HepG2 (cell line): ENCODE data around the gene ITGB1. TPM values are rescaled to one million over a fixed set of nuclear protein-coding genes. Genes with fewer than 3 reads are reported as not detected.

Source experiments
- ATAC-seq: fragments of 200-7000 bp; cut with Tn5 transposase; 3 replicates; pipeline ENCODE4 v1.9.1; 2020; ENCODE audit warnings: mild to moderate bottlenecking, moderate library complexity
- BruUV-seq: library from RNA; stranded (reverse); fragments of 400-500 nt; replicated peaks from 2 replicates; lab custom pipeline; 2021; lab: Mats Ljungman, UMichigan
- CTCF ChIA-PET: fragments of 300-600 bp; formaldehyde crosslinking; extraction: SDS; loops from one replicate; lab custom pipeline; 2021; ENCODE audit warnings: low total read pairs, inconsistent platforms, low intra/inter-chr PET ratio; lab: Yijun Ruan, JAX
- POLR2A ChIA-PET: fragments of 350-600 bp; sonication (Branson Sonifier 250); formaldehyde crosslinking; loops from one replicate; lab custom pipeline; 2020; ENCODE audit warnings: antibody characterized with exemption, inconsistent platforms; lab: Yijun Ruan, JAX
- DNase-seq: peaks from one replicate; pipeline ENCODE4 v3.0.0-alpha.2; 2015; ENCODE audit warnings: low spot score
- FAIRE-seq: peaks from 3 replicates; lab custom pipeline; 2011; peaks lifted over from hg19 to GRCh38; lab: Jason Lieb, UNC
- H2AFZ ChIP-seq: one replicate; pipeline ENCODE4 v1.6.1; 2011; ENCODE audit warnings: low read length, inconsistent platforms
- H3K27ac ChIP-seq: fragments of 300-600 bp; 3 replicates; pipeline ENCODE4 v1.8.0; 2011; ENCODE audit warnings: mixed run types, mild to moderate bottlenecking, mixed read lengths, low read length, inconsistent platforms; ENCODE audit not compliant: insufficient read depth; ENCODE audit errors: extremely low read length
- H3K27me3 ChIP-seq, 2 experiments: fragments of 200-600 bp in 1 of 2; 2 replicates in 1 of 2; 3 replicates in 1 of 2; pipeline versions ENCODE4 v1.6.0 to v1.8.0; 2011; ENCODE audit warnings: low read length in 2 of 2, mild to moderate bottlenecking in 2 of 2, moderate library complexity in 2 of 2, inconsistent platforms in 1 of 2; ENCODE audit not compliant: insufficient read depth in 2 of 2, control insufficient read depth in 1 of 2
- H3K36me3 ChIP-seq, 2 experiments: fragments of 200-600 bp in 1 of 2; replicated peaks in 1 of 2; 2 replicates in 1 of 2; 3 replicates in 1 of 2; pipeline versions ENCODE4 v1.5.1 to v1.8.0; 2011; ENCODE audit warnings: low read length in 2 of 2, inconsistent platforms in 1 of 2; ENCODE audit not compliant: insufficient read depth in 2 of 2, control insufficient read depth in 1 of 2
- H3K4me1 ChIP-seq: 2 replicates; pipeline ENCODE4 v1.5.1; 2012; ENCODE audit warnings: low read length, inconsistent platforms; ENCODE audit not compliant: insufficient read depth
- H3K4me2 ChIP-seq: 2 replicates; pipeline ENCODE4 v1.6.0; 2011; ENCODE audit warnings: low read depth, low read length, inconsistent platforms
- H3K4me3 ChIP-seq, 3 experiments: fragments of 200-600 bp in 1 of 3; sonication (generic), shearing (Covaris generic) in 1 of 3; replicated peaks in 1 of 3; 2 replicates each; pipeline ENCODE4 v1.5.1; 2011 to 2016; ENCODE audit warnings: low read length in 3 of 3, inconsistent platforms in 2 of 3, low read depth in 2 of 3, mild to moderate bottlenecking in 2 of 3, control low read depth in 1 of 3, mixed read lengths in 1 of 3; ENCODE audit not compliant: insufficient read depth in 1 of 3
- H3K79me2 ChIP-seq: one replicate; pipeline ENCODE4 v1.6.1; 2011; ENCODE audit warnings: low read length, inconsistent platforms; ENCODE audit not compliant: insufficient read depth
- H3K9ac ChIP-seq: 2 replicates; pipeline ENCODE4 v1.6.0; 2011; ENCODE audit warnings: mild to moderate bottlenecking, low read depth, low read length, inconsistent platforms; ENCODE audit not compliant: insufficient read depth
- H3K9me3 ChIP-seq: 2 replicates; pipeline ENCODE4 v1.5.1; 2012; ENCODE audit warnings: mild to moderate bottlenecking, low read length
- H4K20me1 ChIP-seq: 2 replicates; pipeline ENCODE4 v1.6.0; 2011; ENCODE audit warnings: inconsistent platforms, mild to moderate bottlenecking, low read length, moderate library complexity; ENCODE audit not compliant: insufficient read depth
- AHR ChIP-seq: IDR thresholded peaks from 2 replicates; pipeline ENCODE4 v1.6.1; 2018; ENCODE audit warnings: missing genetic modification reagents, missing compliant biosample characterization
- FOSL1 ChIP-seq: sonication (generic); formaldehyde crosslinking; IDR thresholded peaks from 2 replicates; pipeline ENCODE4 v1.9.0; 2021; ENCODE audit warnings: missing genetic modification reagents, borderline replicate concordance
- HNRNPK ChIP-seq: fragments of 200-400 bp; formaldehyde crosslinking; IDR thresholded peaks from 2 replicates; pipeline ENCODE4 v1.6.1; 2018; ENCODE audit warnings: low read length, low read depth, moderate library complexity, mild to moderate bottlenecking; ENCODE audit not compliant: poor library complexity, severe bottlenecking
- HNRNPL ChIP-seq: fragments of 200-400 bp; formaldehyde crosslinking; IDR thresholded peaks from 2 replicates; pipeline ENCODE4 v1.6.1; 2017; ENCODE audit warnings: mild to moderate bottlenecking, low read depth, low read length
- HNRNPLL ChIP-seq: fragments of 200-400 bp; formaldehyde crosslinking; IDR thresholded peaks from 2 replicates; pipeline ENCODE4 v1.6.1; 2017; ENCODE audit warnings: mild to moderate bottlenecking, low read depth, low read length; ENCODE audit not compliant: poor library complexity, severe bottlenecking
- IRF2 ChIP-seq: IDR thresholded peaks from 2 replicates; pipeline ENCODE4 v1.6.1; 2018; ENCODE audit warnings: missing genetic modification reagents, missing compliant biosample characterization
- PHF8 ChIP-seq: sonication (generic); formaldehyde crosslinking; IDR thresholded peaks from 2 replicates; pipeline ENCODE4 v1.5.0; 2020; ENCODE audit warnings: missing genetic modification reagents
- SOX5 ChIP-seq: IDR thresholded peaks from 2 replicates; pipeline ENCODE4 v1.6.1; 2016; ENCODE audit warnings: borderline replicate concordance
- STAT5B ChIP-seq: sonication (generic); formaldehyde crosslinking; IDR thresholded peaks from 2 replicates; pipeline ENCODE4 v1.4.0; 2020; ENCODE audit warnings: missing genetic modification reagents
- TAF1 ChIP-seq: sonication (generic); formaldehyde crosslinking; IDR thresholded peaks from 2 replicates; pipeline ENCODE4 v1.4.0; 2020; ENCODE audit warnings: missing genetic modification reagents
- TAF15 ChIP-seq: fragments of 200-400 bp; formaldehyde crosslinking; IDR thresholded peaks from one replicate; pipeline ENCODE4 v1.6.1; 2018; ENCODE audit warnings: mild to moderate bottlenecking, low read depth, low read length; ENCODE audit not compliant: poor library complexity, severe bottlenecking
- TBX2 ChIP-seq: sonication (generic); formaldehyde crosslinking; IDR thresholded peaks from 2 replicates; pipeline ENCODE4 v1.5.0; 2020; ENCODE audit warnings: missing genetic modification reagents, mild to moderate bottlenecking, borderline replicate concordance
- TCF12 ChIP-seq, 2 experiments: fragments of 450-650 bp in 1 of 2; sonication (generic) in 1 of 2; formaldehyde crosslinking in 1 of 2; IDR thresholded peaks; 2 replicates each; pipeline versions ENCODE4 v1.6.1 to v1.8.0; 2017 to 2022; ENCODE audit warnings: antibody characterized with exemption in 1 of 2, mild to moderate bottlenecking in 1 of 2, missing genetic modification reagents in 1 of 2, moderate library complexity in 1 of 2
- THAP9 ChIP-seq: sonication (generic); formaldehyde crosslinking; IDR thresholded peaks from 2 replicates; pipeline ENCODE4; 2020; ENCODE audit warnings: missing genetic modification reagents, mild to moderate bottlenecking, borderline replicate concordance
- ZNF160 ChIP-seq: sonication (generic); formaldehyde crosslinking; IDR thresholded peaks from 2 replicates; pipeline ENCODE4 v1.8.0; 2022; ENCODE audit warnings: mild to moderate bottlenecking, inconsistent platforms, missing genetic modification reagents
- WGBS: methylation state at CpG from one replicate; pipeline ENCODE4 v1.1.6; 2017; ENCODE audit warnings: low lambda C conversion rate; 5-methylcytosine and 5-hydroxymethylcytosine counted together
- in situ Hi-C: cut with HindIII; loops from 2 replicates; pipeline ENCODE4 v1.10.0; 2017; ENCODE audit warnings: low pct_unique_long_range_greater_than_20kb; ENCODE audit not compliant: extremely low pct_ligation_motif_present
- intact Hi-C: fragments of 100-400 bp; cut with micrococcal nuclease; formaldehyde crosslinking; loops from one replicate; pipeline ENCODE4 v1.10.0; 2022; ENCODE audit not compliant: unreplicated experiment
- polyA plus RNA-seq, 8 experiments: library from polyadenylated mRNA; depleted of rRNA in 3 of 8; stranded (reverse) in 7 of 8; unstranded in 1 of 8; fragments of >200 nt; fragmentation: Illumina TruSeq in 4 of 8; extraction: Trizol in 4 of 8; gene quantifications; 2 replicates each; pipeline versions ENCODE4 v1.2.1 to v1.2.3, GENCODE V29; 2011 to 2016; ENCODE audit warnings: low read depth in 4 of 8, missing spikeins in 1 of 8, mixed read lengths in 1 of 8; ENCODE audit not compliant: insufficient read depth in 1 of 8
- total RNA-seq, 5 experiments: library from RNA; depleted of rRNA; stranded (reverse); fragments of >200 nt; fragmentation: Illumina TruSeq; extraction: Trizol; gene quantifications; 2 replicates each; pipeline ENCODE4 v1.2.3, GENCODE V29; 2016; ENCODE audit warnings: low read depth in 1 of 5
- TF ChIP-seq, protein P1 (sequence below): IDR thresholded peaks from 2 replicates; pipeline ENCODE4 v1.6.1; 2016; ENCODE audit warnings: missing genetic modification reagents, missing compliant biosample characterization
- TF ChIP-seq, protein P2 (sequence below): sonication (generic); formaldehyde crosslinking; conservative IDR thresholded peaks from 2 replicates; pipeline ENCODE4 v1.4.0; 2020; ENCODE audit warnings: missing genetic modification reagents

ITGB1 gene
- total and polyA plus RNA-seq, 2 of the 13 experiments (the other 11 are each of a cell fraction or from before 2014, with no cell fraction given), result 190 to 204 TPM

DNA sequence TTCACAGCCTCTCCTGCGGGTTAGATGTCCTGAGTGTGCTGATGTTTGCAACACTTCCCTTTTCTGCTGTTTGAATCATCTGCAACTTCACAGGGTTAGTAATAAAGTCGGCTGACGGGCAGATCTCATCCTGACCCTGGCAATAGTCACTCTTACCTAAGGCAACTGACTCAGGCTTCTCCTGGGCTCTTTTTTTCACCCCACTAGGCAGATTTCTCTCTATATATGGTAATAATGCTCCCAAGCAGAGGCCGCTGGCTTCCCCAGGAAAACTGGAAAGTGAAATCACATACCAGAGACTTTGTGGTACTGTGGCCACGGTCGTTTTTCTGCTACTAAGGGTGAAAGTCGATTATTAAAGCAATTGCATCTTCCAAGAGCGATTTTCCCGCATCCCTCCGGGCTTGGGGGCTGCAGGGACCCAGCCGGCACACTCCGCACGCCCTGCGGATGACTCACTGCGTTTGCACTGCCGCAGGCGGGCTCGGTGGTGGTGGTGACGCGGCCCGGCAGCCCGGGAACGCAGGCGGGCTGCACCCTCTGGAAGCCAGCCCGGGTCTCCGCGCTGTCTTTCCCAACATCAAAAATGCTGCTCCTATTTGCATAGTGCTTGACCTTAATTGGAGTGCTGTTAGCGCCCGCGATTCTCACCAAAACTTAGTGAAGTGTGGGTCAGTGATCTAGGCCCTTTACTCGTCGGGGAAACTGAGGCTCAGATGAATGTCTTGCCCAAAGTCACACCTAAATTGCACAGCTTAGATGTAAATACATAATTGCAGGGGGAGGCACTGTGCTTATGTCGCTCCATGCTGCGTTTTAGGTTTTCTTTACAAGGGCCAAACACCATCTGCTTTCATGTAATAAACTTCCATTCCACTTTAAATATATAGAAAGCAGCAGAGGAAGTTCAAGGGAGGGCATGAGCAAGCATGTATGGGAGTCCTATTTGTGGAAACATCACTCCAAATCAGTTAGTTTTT, 47.6 kb upstream of the ITGB1 start:
- Histone ChIP-seq H3K4me2 (peak overlapping the region; percentile 87), H3K79me2 (no peaks in the 10 kb centered on the region), H3K9ac (peak overlapping the region; percentile 48), H3K9me3 (no peaks in the 10 kb centered on the region), H3K27me3 (0 out of 5 replicates have a peak, but pooled peaks cover 0 to 10% of the 10 kb centered on the region in 2 experiments), H2AFZ (peak overlapping the region; percentile 73), H3K4me1 (peaks cover 51% of the 10 kb centered on the region), H3K4me3 (peak overlapping the region; percentile 60 to 71 (median 67)), H3K36me3 (no peaks in the 10 kb centered on the region), H3K27ac (peak overlapping the region; percentile 17), H4K20me1 (no peaks in the 10 kb centered on the region)
- intact Hi-C loops (loop anchor here (1.0 to 2.0 kb wide), 2 partner anchors 25 to 47 kb away; partner anchors contain the start of gene ITGB1), in situ Hi-C loops (loop anchor here (5.0 kb wide), 2 partner anchors 48 to 208 kb away; partner anchors contain the start of gene ITGB1)
- ChIA-PET POLR2A (interaction anchor here (1.1 to 3.1 kb wide), 2 partner anchors 26 to 62 kb away, joined by 3 to 16 read pairs; no protein-coding TSS in a partner anchor), CTCF (no interaction called here)
- ATAC-seq (peak; percentile 97), DNase-seq (peak; percentile 59), FAIRE-seq (no peak)
- WGBS, result 2% methylated on average over 21 of the region's 34 CpGs
- no TSS peak for BruUV-seq
- peak; percentile 51 for TF ChIP-seq TAF1 (CRISPR knock-in tag)
- TF ChIP-seq, protein P1, sequence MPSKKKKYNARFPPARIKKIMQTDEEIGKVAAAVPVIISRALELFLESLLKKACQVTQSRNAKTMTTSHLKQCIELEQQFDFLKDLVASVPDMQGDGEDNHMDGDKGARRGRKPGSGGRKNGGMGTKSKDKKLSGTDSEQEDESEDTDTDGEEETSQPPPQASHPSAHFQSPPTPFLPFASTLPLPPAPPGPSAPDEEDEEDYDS (CRISPR knock-in tag), result peak; percentile 41; the same call in 1 of the 2 replicates
- peak; percentile 87 for TF ChIP-seq FOSL1 (CRISPR knock-in tag)
- peak; percentile 38; the same call in 1 of the 2 replicates for TF ChIP-seq TBX2 (CRISPR knock-in tag)
- TF ChIP-seq AHR, result 0 out of 2 replicates have a peak, but pooled peaks have one; percentile 46
- peak; percentile 27; the same call in 1 of the 2 replicates for TF ChIP-seq SOX5
- TF ChIP-seq TAF15, result peak; percentile 42
- TF ChIP-seq HNRNPL, result no peak
- TF ChIP-seq HNRNPLL, result peak; percentile 83
- no peak for TF ChIP-seq STAT5B (CRISPR knock-in tag)
- peak; percentile 60; the same call in 1 of the 2 replicates for TF ChIP-seq PHF8 (CRISPR knock-in tag)
- no peak for TF ChIP-seq TCF12 (IDR thresholded peaks at IDR 0.05)
- no peak for TF ChIP-seq TCF12 (CRISPR knock-in tag; IDR thresholded peaks at IDR 0.05)
- no peak for TF ChIP-seq ZNF160 (CRISPR knock-in tag)
- TF ChIP-seq THAP9, result 0 out of 2 replicates have a peak, but pooled peaks have one; percentile 21
- peak; percentile 65; the same call in 1 of the 2 replicates for TF ChIP-seq IRF2 (CRISPR knock-in tag)
- TF ChIP-seq HNRNPK, result no peak
- TF ChIP-seq, protein P2, sequence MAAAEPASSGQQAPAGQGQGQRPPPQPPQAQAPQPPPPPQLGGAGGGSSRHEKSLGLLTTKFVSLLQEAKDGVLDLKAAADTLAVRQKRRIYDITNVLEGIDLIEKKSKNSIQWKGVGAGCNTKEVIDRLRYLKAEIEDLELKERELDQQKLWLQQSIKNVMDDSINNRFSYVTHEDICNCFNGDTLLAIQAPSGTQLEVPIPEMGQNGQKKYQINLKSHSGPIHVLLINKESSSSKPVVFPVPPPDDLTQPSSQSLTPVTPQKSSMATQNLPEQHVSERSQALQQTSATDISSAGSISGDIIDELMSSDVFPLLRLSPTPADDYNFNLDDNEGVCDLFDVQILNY (CRISPR knock-in tag), result 0 out of 2 replicates have a peak, but pooled peaks have one; percentile 20
